ENCODE measurements around the gene ARHGAP21. TPM values are rescaled to one million over a fixed set of nuclear protein-coding genes. Genes with fewer than 3 reads are reported as not detected.

Gene ARHGAP21
- total RNA-seq, 2 experiments from 2014 or later = 18.8 to 19.8 TPM

GRCh38 chr10:24618401-24618800, 105.3 kb downstream of the ARHGAP21 start:
- peak overlapping the region; percentile 41 for H3K4me3 Mint-ChIP-seq

GRCh38 chr10:24617771-24618396, 105.8 kb downstream of the ARHGAP21 start:
- no peak for ATAC-seq
- Mint-ChIP-seq H3K27me3 (no peaks in the 10 kb centered on the region), H3K4me3 (no peak overlapping the region), H3K36me3 (ENCODE audit: low read depth) (peaks cover 8% of the 10 kb centered on the region), H3K9me3 (no peaks in the 10 kb centered on the region), H3K4me1 (ENCODE audit: low read depth) (peaks cover 25% of the 10 kb centered on the region), H3K27ac (peak overlapping the region; percentile 66)
- POLR2A ChIA-PET = interaction anchor here (0.7 kb wide), 1 partner anchor 22 kb away, joined by 3 read pairs; no protein-coding TSS in a partner anchor
- CTCF ChIA-PET = interaction anchor here (0.7 to 2.5 kb wide), 44 partner anchors 9 to 609 kb away, joined by 3 to 24 read pairs (median 4); partner anchors contain the start of genes ARHGAP21, ENKUR and THNSL1
- intact Hi-C loops (cut with micrococcal nuclease) = no loop called here
- TF ChIP-seq, protein P1, sequence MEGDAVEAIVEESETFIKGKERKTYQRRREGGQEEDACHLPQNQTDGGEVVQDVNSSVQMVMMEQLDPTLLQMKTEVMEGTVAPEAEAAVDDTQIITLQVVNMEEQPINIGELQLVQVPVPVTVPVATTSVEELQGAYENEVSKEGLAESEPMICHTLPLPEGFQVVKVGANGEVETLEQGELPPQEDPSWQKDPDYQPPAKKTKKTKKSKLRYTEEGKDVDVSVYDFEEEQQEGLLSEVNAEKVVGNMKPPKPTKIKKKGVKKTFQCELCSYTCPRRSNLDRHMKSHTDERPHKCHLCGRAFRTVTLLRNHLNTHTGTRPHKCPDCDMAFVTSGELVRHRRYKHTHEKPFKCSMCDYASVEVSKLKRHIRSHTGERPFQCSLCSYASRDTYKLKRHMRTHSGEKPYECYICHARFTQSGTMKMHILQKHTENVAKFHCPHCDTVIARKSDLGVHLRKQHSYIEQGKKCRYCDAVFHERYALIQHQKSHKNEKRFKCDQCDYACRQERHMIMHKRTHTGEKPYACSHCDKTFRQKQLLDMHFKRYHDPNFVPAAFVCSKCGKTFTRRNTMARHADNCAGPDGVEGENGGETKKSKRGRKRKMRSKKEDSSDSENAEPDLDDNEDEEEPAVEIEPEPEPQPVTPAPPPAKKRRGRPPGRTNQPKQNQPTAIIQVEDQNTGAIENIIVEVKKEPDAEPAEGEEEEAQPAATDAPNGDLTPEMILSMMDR (IDR thresholded peaks at IDR 0.05) = peak; percentile 96
- DNase-seq = peak; percentile 57

More at GRCh38 chr10:24618401-24618800, 105.3 kb downstream of the ARHGAP21 start:
- ChIA-PET CTCF (interaction anchor here (0.7 to 2.5 kb wide), 26 partner anchors 10 to 608 kb away, joined by 3 to 24 read pairs (median 5); partner anchors contain the start of genes ARHGAP21, ENKUR and THNSL1), POLR2A (no interaction called here)
- DNase-seq (no peak), ATAC-seq (peak; percentile 35)
- Mint-ChIP-seq H3K36me3 (ENCODE audit: low read depth) (peaks cover 8% of the 10 kb centered on the region), H3K27ac (peak overlapping the region; percentile 66), H3K4me1 (ENCODE audit: low read depth) (peaks cover 29% of the 10 kb centered on the region), H3K9me3 (no peaks in the 10 kb centered on the region), H3K27me3 (no peaks in the 10 kb centered on the region)
- intact Hi-C loops (cut with micrococcal nuclease) = no loop called here
- TF ChIP-seq, protein P1 (IDR thresholded peaks at IDR 0.05) = no peak

GRCh38 chr10:24616536-24616935, 107.2 kb downstream of the ARHGAP21 start:
- peaks cover 8% of the 10 kb centered on the region for H3K36me3 Mint-ChIP-seq (ENCODE audit: low read depth)
- H3K9me3 Mint-ChIP-seq = no peaks in the 10 kb centered on the region
- ATAC-seq = no peak

GRCh38 chr10:24606021-24606420, 117.7 kb downstream of the ARHGAP21 start:
- Mint-ChIP-seq H3K4me1 (ENCODE audit: low read depth) (peaks cover 20% of the 10 kb centered on the region), H3K27me3 (no peaks in the 10 kb centered on the region), H3K36me3 (ENCODE audit: low read depth) (peaks cover 16% of the 10 kb centered on the region), H3K4me3 (no peak overlapping the region), H3K27ac (no peak overlapping the region), H3K9me3 (no peaks in the 10 kb centered on the region)
- intact Hi-C loops (cut with micrococcal nuclease) = no loop called here
- ATAC-seq = no peak
- POLR2A ChIA-PET = no interaction called here
- TF ChIP-seq, protein P1 (IDR thresholded peaks at IDR 0.05) = no peak
- CTCF ChIA-PET = no interaction called here
- no peak for DNase-seq

More at GRCh38 chr10:24616536-24616935, 107.2 kb downstream of the ARHGAP21 start:
- TF ChIP-seq, protein P1 (IDR thresholded peaks at IDR 0.05) = no peak
- Mint-ChIP-seq H3K27me3 (no peaks in the 10 kb centered on the region), H3K4me1 (ENCODE audit: low read depth) (peaks cover 18% of the 10 kb centered on the region), H3K27ac (no peak overlapping the region), H3K4me3 (no peak overlapping the region)
- no peak for DNase-seq
- intact Hi-C loops (cut with micrococcal nuclease) = no loop called here
- POLR2A ChIA-PET = no interaction called here
- CTCF ChIA-PET = interaction anchor here (1.1 to 2.0 kb wide), 11 partner anchors 12 to 610 kb away, joined by 3 to 10 read pairs (median 4); no protein-coding TSS in a partner anchor

DNA sequence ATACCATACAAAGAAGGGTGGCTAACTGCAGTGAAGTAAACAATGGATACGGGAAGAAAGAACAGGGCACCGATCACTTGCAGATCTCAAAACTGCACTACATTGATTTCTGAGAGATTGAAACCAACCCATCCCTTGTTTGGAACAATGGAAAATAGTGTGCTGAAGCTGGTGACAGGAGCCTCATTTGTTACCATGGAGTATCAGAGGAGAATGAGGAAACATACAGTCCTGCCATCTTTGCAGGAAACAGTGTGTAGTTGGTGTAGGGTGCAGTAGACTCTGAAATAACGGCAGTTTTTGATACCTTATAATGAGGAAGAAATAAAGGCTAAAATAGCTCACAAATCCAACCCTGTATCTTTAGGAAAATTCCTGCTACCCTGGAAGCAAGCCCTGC, 118.5 kb downstream of the ARHGAP21 start:
- no peak for ATAC-seq
- DNase-seq = no peak
- CTCF ChIA-PET = interaction anchor here (1.3 to 1.5 kb wide), 2 partner anchors 12 to 13 kb away, joined by 6 to 9 read pairs; no protein-coding TSS in a partner anchor
- intact Hi-C loops (cut with micrococcal nuclease) = no loop called here
- H3K4me3 Mint-ChIP-seq = no peak overlapping the region
- no peak overlapping the region for H3K27ac Mint-ChIP-seq
- peaks cover 22% of the 10 kb centered on the region for H3K36me3 Mint-ChIP-seq (ENCODE audit: low read depth)
- POLR2A ChIA-PET = no interaction called here
- TF ChIP-seq, protein P1 (IDR thresholded peaks at IDR 0.05) = no peak
- peaks cover 20% of the 10 kb centered on the region for H3K4me1 Mint-ChIP-seq (ENCODE audit: low read depth)
- H3K9me3 Mint-ChIP-seq = no peaks in the 10 kb centered on the region
- H3K27me3 Mint-ChIP-seq = no peaks in the 10 kb centered on the region
